T47D (cell line): Measurements from ENCODE around the gene C4orf33.
"Not testable (repeated sequence)": the region's sequence is repeated elsewhere in the genome, so short reads cannot be mapped to it uniquely, and the experiment has no call there.

Experiments
- DNase-seq, 2 experiments: peaks; one replicate each; pipeline versions ENCODE4 v3.0.0 to v3.0.0-alpha.2; 2011 to 2012; ENCODE audit warnings: low read depth in 1 of 2, low spot score in 1 of 2
- JUND ChIP-seq: IDR thresholded peaks from 2 replicates; pipeline ENCODE4 v1.6.1; 2012; ENCODE audit warnings: low read depth
- in situ Hi-C: cut with HindIII; loops from 2 replicates; pipeline ENCODE4 v1.10.0; 2016; ENCODE audit warnings: low sequenced_read_pairs, low pct_unique_long_range_greater_than_20kb

Gene C4orf33, protein sequence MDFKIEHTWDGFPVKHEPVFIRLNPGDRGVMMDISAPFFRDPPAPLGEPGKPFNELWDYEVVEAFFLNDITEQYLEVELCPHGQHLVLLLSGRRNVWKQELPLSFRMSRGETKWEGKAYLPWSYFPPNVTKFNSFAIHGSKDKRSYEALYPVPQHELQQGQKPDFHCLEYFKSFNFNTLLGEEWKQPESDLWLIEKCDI

DNA sequence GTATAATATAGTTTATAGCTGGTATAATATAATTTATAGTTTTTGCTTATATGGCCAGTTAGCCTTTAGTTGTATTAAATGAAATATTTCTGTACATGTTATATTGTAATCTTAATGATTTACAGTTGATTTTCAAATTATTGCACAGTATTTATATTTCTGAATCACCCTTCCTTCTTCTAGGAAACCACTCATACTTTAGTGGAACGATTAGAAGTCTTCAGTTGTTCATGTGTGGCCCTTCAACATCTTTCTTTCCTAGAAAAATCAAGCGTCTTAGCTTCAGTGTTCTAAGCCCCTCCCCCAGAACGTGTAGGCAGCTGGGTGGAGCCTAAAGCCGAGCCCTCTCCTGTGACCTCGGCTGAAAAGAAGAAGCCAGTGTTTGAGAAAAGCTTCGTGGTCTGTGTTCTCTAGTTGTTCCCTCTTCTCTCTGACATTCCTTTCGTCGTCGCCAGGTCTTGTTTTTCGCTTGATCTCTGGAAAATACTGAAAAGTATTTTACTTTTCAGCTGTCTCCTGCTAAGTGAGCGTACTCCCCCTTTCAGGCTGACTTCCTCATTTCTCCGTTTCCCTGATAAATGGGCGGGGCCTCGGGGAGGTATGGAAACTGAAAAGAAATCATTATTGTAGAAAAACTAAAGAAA is at the start of gene C4orf33:
TSS of gene C4orf33 (plus strand) at position 342 of the 644 bp plus-strand sequence. CDS start 6,459 bp downstream, outside the sequence.
- no peak for TF ChIP-seq JUND
- peak; percentile 26 to 70 for DNase-seq
- in situ Hi-C loops, result no loop called here

- in situ Hi-C loops, result no loop called here
- TF ChIP-seq JUND, result no peak
- no peak for DNase-seq
Observed at GRCh38 chr4:129059028-129059427, 36.9 kb upstream of the C4orf33 start.

- TF ChIP-seq JUND, result no peak
- DNase-seq, result no peak
- in situ Hi-C loops, result no loop called here
Observed at GRCh38 chr4:129062580-129062979, 33.4 kb upstream of the C4orf33 start.

GRCh38 chr4:129063640-129064039 is 32.3 kb upstream of the C4orf33 start:
- TF ChIP-seq JUND, result no peak
- no peak for DNase-seq
- in situ Hi-C loops, result no loop called here

GRCh38 chr4:129064717-129065116 is 31.2 kb upstream of the C4orf33 start:
- in situ Hi-C loops, result no loop called here
- no peak for TF ChIP-seq JUND

DNA sequence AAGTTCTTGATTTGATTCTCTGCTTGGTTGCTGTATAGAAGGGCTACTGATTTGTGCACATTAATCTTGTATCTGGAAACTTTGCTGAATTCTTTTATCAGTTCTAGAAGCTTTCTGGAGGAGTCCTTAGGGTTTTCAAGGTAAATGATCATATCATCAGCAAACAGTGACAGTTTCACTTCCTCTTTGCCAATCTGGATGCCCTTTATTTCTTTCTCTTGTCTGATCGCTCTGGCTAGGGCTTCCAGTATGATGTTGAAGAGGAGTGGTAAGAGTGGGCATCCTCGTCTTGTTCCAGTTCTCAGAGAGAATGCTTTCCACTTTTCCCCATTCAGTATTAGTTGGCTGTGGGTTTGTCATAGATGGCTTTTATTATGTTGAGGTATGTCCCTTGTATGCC is 26.4 kb upstream of the C4orf33 start:
- in situ Hi-C loops, DNase-seq: not testable (repeated sequence)

More at GRCh38 chr4:129064717-129065116, 31.2 kb upstream of the C4orf33 start:
- no peak for DNase-seq

GRCh38 chr4:129077326-129077725 is 18.6 kb upstream of the C4orf33 start:
- TF ChIP-seq JUND, result no peak
- in situ Hi-C loops, result no loop called here
- no peak for DNase-seq

DNA sequence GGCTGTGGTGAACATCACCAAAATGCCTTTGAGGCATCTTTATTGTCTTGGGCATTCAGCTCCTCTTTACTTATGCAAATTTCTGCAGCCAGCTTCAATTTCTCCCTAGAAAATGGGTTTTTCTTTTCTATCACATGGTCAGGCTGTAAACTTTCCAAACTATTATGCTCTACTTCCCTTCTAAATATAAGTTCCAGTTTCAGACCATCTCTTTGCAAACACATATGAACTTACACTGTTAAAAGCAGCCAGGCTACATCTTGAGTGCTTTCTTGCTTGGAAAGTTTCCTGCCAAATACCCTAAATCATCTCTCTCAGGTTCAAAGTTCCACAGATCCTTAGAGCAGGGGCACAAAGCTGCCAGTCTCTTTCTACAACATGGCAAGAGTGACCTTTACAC is 15.8 kb upstream of the C4orf33 start:
- DNase-seq, result no peak
- no peak for TF ChIP-seq JUND
- in situ Hi-C loops, result no loop called here

- in situ Hi-C loops, result no loop called here
- no peak for TF ChIP-seq JUND
- no peak for DNase-seq
Observed at GRCh38 chr4:129082302-129082701, 13.7 kb upstream of the C4orf33 start.

- in situ Hi-C loops, result no loop called here
- TF ChIP-seq JUND, result no peak
- DNase-seq, result no peak
Observed at GRCh38 chr4:129085472-129085871, 10.5 kb upstream of the C4orf33 start.

GRCh38 chr4:129087516-129087915 is 8.4 kb upstream of the C4orf33 start:
- in situ Hi-C loops, result no loop called here
- no peak for TF ChIP-seq JUND
- DNase-seq, result no peak

DNA sequence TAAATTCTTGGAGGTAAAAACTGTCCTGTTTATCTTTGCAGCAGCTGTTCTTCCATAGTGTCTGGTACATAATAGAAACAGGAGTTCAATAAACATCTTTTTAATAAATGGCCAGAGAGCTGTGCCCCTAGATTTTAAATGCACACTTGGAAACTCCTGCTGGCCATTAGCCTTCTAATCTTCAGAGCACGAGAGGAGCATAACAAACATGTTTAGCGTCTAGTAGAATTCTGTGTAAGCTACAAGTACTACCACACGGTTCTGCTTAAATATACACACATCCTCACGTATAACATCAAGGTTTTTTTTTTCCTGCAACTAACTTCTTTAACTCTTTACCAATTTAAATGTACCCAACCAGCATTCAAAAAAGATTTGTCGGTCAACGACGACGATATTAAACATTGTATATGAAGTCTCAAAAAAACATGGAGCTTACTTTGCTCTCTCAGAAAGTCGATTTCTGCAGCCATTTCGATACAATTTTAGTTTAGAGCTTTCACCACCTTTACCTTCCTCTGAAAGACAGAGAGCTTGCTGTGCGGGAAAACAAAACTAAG is 3.2 kb upstream of the C4orf33 start:
- no peak for TF ChIP-seq JUND
- DNase-seq, result peak in 1 of 2 experiments; percentile 8
- in situ Hi-C loops, result no loop called here

GRCh38 chr4:129093191-129093920 is 2.6 kb upstream of the C4orf33 start, which contains the start of gene SCLT1:
Gene SCLT1, minus strand, starts transcription at chr4:129093539. Its CDS starts 436 bp downstream, at chr4:129093103.
- DNase-seq, result peak; percentile 68 to 98
- in situ Hi-C loops, result no loop called here
- TF ChIP-seq JUND, result no peak
